Epidermal melanocyte (primary cell): Measurements from ENCODE around the gene ZNF735.
"Not testable (repeated sequence)": the region's sequence is repeated elsewhere in the genome, so short reads cannot be mapped to it uniquely, and the experiment has no call there.

Experiments used
- DNase-seq: peaks from one replicate; pipeline ENCODE4 v3.0.0; 2011; ENCODE audit warnings: low spot score; ENCODE audit not compliant: insufficient read length

Gene ZNF735

DNA sequence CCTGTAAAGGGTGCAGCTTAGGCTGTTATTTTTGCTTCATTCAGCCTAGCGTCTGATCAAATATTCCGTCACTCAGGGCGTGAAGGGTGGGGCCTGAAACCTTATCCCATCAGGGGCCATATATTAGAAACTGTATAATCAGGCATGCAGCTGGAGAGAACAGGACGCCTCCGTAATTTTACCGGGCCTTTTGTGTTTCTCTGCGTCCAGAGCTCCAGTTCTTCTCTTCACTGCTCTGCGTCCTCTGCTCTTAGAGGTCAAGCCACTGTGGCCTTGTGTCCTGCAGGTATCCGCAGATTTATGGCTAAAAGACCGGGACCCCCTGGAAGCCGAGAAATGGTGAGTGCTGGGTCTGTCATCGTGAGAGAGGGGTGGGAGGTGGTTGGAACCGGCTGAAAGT, at the start of gene ZNF735:
ZNF735 (plus strand) TSS at position 301 of the 400 bp plus-strand sequence; CDS start at position 301, 0 bp downstream.
- DNase-seq = no peak

GRCh38 chr7:64170974-64171373, 36.0 kb upstream of the ZNF735 start:
- not testable (repeated sequence) for DNase-seq

DNA sequence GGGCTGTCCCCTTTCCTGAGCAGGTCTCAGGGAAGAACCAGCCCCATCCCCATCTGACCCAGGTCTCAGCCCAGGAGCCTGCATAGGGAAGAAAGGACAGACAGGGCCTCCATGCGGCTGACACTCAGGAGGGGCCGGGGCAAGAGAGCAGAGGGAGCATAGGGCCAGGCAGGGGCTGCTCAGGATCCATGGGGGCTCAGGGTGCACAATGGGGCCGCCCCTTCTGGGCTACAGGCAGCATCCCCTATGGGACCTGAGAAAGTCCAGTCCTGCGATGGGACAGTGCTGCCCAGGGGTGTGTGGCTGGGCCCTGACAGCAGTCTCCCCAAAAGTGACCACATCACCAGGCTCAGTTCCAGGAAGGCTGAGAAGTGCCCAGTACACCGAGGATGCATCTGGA, 32.7 kb upstream of the ZNF735 start:
- no peak for DNase-seq

- no peak for DNase-seq
Measured at GRCh38 chr7:64174941-64175340, 32.1 kb upstream of the ZNF735 start.

DNA sequence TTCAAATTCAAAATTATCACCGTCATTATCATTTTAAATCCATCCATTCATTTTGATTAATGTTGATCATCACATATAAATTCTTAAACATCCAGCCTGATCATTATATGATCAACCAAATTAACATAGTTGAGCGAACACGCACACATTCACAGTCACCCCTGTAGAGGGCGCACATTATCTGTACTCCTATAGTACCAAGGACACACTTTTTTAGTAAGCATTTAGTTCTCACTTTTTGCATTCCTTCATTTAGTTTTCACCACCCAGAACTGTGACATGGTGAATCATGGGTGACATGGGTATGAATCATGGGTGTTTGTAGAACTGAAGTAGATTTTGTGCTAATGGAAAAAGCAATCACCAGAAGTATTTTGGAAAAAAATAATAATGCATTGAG, 26.0 kb upstream of the ZNF735 start:
- no peak for DNase-seq

- DNase-seq = no peak
Measured at GRCh38 chr7:64181586-64181985, 25.4 kb upstream of the ZNF735 start.

GRCh38 chr7:64182036-64182790, 24.8 kb upstream of the ZNF735 start:
- DNase-seq = no peak

DNA sequence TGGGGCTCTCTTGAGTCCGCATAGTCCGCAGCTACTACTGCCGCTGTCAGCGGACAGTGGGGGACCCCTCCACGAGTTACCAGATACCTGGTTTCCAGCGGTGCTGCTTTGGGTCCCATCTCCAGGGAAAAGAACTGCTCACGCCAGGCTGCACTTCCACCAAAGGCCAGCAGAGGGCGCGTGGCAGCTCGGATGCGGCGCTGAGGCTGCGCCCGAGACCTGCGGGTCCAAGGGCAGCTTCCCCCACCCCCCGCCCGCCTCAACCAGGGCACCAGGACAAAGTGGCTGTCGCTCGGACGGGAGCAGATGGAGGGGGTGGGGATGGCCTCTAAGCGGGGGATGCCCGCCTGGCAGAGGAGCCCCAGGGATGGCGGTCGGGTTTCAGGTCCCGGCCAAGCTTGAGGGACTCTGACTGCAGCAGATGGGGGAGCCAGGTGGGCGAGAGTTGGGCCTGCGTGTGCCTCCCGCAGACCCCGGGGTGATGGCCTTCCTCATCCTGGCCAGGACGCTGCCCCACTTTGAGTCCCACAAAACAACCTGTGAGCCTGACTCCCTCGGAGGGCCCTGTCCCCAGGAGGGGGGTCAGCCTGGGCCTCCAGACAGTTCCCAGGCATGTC, 23.8 kb upstream of the ZNF735 start:
- DNase-seq = no peak

- DNase-seq = no peak
Measured at GRCh38 chr7:64183827-64184372, 23.1 kb upstream of the ZNF735 start.

DNA sequence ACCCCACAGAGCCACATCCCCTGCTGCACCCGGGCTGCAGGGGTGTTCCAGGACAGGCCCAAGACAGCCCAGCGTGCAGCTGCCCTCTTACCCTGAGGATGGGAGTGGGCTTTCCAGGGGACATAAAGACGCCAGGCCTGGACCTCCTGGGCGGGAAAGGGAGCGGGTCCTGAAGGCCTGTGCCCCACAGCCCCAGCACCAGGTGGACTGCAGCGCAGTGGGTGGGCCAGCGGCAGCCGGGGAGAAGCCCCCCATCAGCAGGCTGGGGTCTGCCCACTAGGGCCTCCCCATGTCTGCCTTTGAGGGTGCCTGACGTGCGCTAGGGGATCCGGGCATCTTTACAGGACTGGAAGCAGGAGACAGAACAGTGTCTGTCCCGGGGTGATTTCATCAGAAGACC, 22.6 kb upstream of the ZNF735 start:
- no peak for DNase-seq

GRCh38 chr7:64187408-64187807, 19.6 kb upstream of the ZNF735 start:
- no peak for DNase-seq

GRCh38 chr7:64192148-64192704, 14.8 kb upstream of the ZNF735 start:
- DNase-seq = no peak

GRCh38 chr7:64192775-64193174, 14.2 kb upstream of the ZNF735 start:
- no peak for DNase-seq

GRCh38 chr7:64219710-64220298, 12.8 kb downstream of the ZNF735 start:
- not testable (repeated sequence) for DNase-seq

DNA sequence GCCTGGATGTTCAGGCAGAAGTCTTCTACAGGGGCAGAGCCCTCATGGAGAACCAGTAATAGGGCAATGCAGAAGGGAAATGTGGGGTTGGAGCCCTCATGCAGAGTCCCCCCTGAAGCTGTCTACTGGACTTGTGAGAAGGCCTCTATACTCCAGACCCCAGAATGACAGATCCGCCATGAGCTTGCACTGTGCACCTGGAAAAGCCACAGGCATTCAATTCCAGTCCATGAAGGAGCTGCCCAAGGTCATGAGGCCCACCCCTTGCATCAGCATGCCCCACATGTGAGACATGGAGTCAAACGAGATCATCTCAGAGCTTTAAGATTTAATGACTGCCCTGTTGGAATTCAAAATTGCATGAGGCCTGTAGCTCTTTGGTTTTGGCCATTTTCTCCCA, 16.4 kb downstream of the ZNF735 start:
- no peak for DNase-seq

DNA sequence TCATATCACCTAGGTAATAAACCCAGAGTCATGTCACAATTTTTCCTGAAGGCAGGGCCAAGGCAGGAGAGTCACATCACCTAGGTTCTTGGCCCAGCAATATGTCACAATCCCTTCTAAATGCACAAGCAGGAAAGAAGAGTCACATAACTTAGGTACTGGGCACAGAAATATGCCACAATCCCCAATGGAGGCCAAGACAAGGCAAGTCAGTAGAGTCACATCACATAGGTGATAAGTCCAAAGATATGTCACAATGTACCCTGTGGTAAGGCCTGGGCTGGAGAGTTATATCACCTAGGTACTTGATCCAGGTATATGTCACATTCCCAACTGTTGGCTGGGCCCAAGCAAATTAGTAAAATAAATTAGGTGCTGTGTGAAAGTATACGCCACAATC, 21.2 kb downstream of the ZNF735 start, which contains the start of gene ZNF679:
ZNF679 (plus strand) TSS at position 301 of the 400 bp plus-strand sequence. CDS start 20,644 bp downstream, outside the sequence.
- DNase-seq = not testable (repeated sequence)

- DNase-seq = no peak
Measured at GRCh38 chr7:64266341-64266919, 59.4 kb downstream of the ZNF735 start.
